Stimulated activated CD8-positive, alpha-beta memory T cell treated with anti-CD3 and anti-CD28 coated beads, Interleukin-12 subunit alpha, Interleukin-12 subunit beta, amount 100 ng/mL, for 24 hours (primary cell): Measurements from ENCODE around the gene APP.

Source experiments
- DNase-seq: peaks from one replicate; pipeline ENCODE4 v3.0.0-alpha.2; 2020; ENCODE audit errors: extremely low read depth

Gene APP

GRCh38 chr21:26067836-26068594 is 102.6 kb downstream of the APP start:
- DNase-seq = no peak

GRCh38 chr21:26064506-26064905 is 106.1 kb downstream of the APP start:
- no peak for DNase-seq

GRCh38 chr21:26061437-26061836 is 109.1 kb downstream of the APP start:
- DNase-seq = no peak

- DNase-seq = no peak
These were observed 110.0 kb downstream of the APP start for GRCh38 chr21:26060335-26061115.

GRCh38 chr21:26057477-26058170 is 112.9 kb downstream of the APP start:
- DNase-seq = no peak

- no peak for DNase-seq
These were observed 114.7 kb downstream of the APP start for GRCh38 chr21:26055841-26056264.

- DNase-seq = no peak
These were observed 115.6 kb downstream of the APP start for GRCh38 chr21:26055010-26055409.

- DNase-seq = no peak
These were observed 118.5 kb downstream of the APP start for GRCh38 chr21:26052057-26052456.

GRCh38 chr21:26050857-26051256 is 119.7 kb downstream of the APP start:
- DNase-seq = no peak

- DNase-seq = no peak
These were observed 120.8 kb downstream of the APP start for GRCh38 chr21:26049803-26050202.

- no peak for DNase-seq
These were observed 123.1 kb downstream of the APP start for GRCh38 chr21:26047279-26047967.

- DNase-seq = no peak
These were observed 126.7 kb downstream of the APP start for GRCh38 chr21:26043891-26044290.

- no peak for DNase-seq
These were observed 128.2 kb downstream of the APP start for GRCh38 chr21:26042181-26042876.

GRCh38 chr21:26041431-26042180 is 129.0 kb downstream of the APP start:
- DNase-seq = no peak

GRCh38 chr21:26036916-26037315 is 133.7 kb downstream of the APP start:
- no peak for DNase-seq

GRCh38 chr21:26032263-26032662 is 138.3 kb downstream of the APP start:
- DNase-seq = no peak

GRCh38 chr21:26028183-26028582 is 142.4 kb downstream of the APP start:
- DNase-seq = no peak

GRCh38 chr21:26027696-26028095 is 142.9 kb downstream of the APP start:
- DNase-seq = no peak

- no peak for DNase-seq
These were observed 144.7 kb downstream of the APP start for GRCh38 chr21:26025536-26026512.
